ENCODE results near the gene GPR3.

Gene GPR3

DNA sequence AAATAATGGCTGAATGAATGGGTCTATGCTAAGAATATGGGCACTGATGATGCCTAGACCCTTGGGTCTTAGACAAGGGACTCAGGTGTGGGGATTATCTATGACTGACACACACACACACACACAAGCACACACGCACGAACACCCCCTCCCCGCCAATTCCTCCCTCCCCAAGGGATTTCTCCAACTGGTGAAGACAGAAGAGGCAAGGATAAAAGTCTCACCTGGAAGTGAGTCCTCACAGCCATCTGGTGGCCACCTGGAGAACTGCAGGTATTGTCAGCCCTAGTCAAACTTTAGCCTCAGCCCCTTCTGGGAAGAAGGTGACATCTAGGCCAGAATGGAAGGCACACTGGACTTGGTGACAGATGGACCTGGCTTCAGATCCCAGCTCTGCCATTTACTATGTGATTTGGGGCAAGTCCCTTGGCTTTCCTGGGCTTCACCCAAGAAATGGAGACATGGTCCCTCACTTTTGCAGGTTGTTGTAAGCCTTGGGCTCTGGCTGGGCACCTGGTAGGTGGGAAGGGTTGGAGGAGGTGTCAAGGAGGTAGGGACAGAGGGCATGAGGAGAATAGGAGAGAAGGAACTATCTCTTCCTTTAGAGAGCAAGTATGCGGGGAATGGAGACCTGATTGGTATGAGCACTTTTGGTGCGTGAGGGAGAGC is 4.0 kb upstream of the GPR3 start:
- no peak overlapping the region for H3K4me2 ChIP-seq
- no peak overlapping the region for H3K9ac ChIP-seq
- no peaks in the 10 kb centered on the region for H3K27me3 ChIP-seq
- H3K36me3 ChIP-seq, result no peaks in the 10 kb centered on the region
- H3K27ac ChIP-seq, result no peak overlapping the region
- no peaks in the 10 kb centered on the region for H4K20me1 ChIP-seq
- H3K4me1 ChIP-seq, result peaks cover 26% of the 10 kb centered on the region
- TF ChIP-seq Cebpa-rat (IDR thresholded peaks at IDR 0.05), result no peak
- H3K9me3 ChIP-seq, result no peaks in the 10 kb centered on the region
- no peak overlapping the region for H3K4me3 ChIP-seq

DNA sequence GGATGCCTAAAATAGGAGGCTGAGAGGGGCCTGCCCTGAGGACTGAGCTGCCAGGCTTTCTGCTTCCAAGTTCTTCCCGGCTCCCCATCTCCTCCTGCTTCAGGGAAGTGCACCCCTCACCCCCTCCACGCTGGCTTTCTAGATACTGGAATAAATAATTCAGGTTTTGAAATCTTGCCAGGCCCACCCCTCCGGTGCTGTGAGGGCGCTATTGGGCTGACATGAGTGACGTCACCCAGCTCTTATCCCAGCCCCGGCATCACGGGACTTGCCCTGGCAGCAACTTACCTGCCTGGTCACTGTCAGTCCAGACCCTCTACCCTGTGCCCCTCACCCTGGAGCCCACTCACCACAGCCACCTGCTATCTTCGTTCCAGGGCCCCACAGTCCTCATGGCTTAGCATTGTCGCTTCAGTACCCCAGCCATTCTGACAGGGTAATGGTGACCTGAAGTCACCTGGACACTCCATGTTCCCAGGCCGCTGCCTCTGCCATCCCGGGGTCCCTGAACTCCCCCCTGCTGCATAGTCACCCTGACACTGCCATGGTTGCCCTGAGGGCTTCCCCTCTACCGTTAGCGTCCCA is 819 bp upstream of the GPR3 start:
- Histone ChIP-seq H3K36me3 (no peaks in the 10 kb centered on the region), H3K27me3 (no peaks in the 10 kb centered on the region), H3K4me1 (peaks cover 43% of the 10 kb centered on the region), H3K9me3 (no peaks in the 10 kb centered on the region), H3K4me3 (no peak overlapping the region; the same call in 1 of the 2 replicates), H3K27ac (no peak overlapping the region), H4K20me1 (no peaks in the 10 kb centered on the region), H3K4me2 (peak overlapping the region; percentile 98), H3K9ac (no peak overlapping the region; the same call in 1 of the 2 replicates)
- no peak for TF ChIP-seq Cebpa-rat (IDR thresholded peaks at IDR 0.05)

DNA sequence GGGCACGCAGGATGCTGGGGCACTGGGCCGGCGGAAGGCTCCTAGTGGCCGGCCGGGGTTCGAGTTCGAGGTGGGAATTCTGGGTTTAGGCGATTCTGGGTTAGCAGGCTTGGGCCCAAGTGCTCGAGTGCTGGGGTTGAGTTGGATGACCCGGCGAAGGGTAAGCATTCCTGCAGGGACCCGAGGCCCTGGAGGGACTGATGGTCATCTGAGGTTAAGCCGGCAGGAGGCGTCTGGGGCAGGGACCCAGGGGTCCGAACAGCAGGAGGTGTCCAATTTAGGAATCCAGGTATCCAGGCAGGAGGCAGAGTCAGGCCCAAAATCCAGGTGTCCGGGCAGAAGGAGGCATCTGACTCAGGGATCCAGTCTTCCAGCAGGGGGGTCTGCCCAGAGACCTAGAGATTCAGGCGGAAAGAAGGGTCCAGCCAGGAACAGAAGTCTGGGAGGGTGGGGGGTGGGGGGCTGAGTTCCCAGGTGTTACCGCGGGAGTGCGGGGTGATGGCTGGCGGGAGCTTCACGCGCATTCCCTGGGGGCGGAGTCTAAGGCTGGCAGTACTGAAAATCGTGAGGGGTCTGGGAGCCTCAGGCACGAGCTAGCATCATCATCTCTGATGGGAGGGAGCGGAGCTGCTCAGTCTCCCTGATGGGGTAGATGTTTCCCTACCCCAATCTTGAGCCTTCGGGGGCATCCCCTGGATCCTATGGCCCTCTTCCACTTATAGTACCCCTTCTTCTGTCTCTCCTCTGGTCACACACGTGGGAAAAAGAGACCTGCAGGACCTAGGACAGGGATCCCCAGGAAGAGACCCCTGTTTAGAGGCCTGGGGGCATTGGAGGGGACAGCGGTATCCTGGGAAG is 585 bp downstream of the GPR3 start:
- Histone ChIP-seq H3K4me3 (peak overlapping the region; percentile 68), H3K4me2 (peak overlapping the region; percentile 98), H3K27me3 (no peaks in the 10 kb centered on the region), H4K20me1 (no peaks in the 10 kb centered on the region), H3K9ac (peak overlapping the region; percentile 63; the same call in 1 of the 2 replicates), H3K27ac (peak overlapping the region; percentile 58), H3K9me3 (no peaks in the 10 kb centered on the region), H3K36me3 (no peaks in the 10 kb centered on the region), H3K4me1 (peaks cover 54% of the 10 kb centered on the region)
- TF ChIP-seq Cebpa-rat (IDR thresholded peaks at IDR 0.05), result no peak

DNA sequence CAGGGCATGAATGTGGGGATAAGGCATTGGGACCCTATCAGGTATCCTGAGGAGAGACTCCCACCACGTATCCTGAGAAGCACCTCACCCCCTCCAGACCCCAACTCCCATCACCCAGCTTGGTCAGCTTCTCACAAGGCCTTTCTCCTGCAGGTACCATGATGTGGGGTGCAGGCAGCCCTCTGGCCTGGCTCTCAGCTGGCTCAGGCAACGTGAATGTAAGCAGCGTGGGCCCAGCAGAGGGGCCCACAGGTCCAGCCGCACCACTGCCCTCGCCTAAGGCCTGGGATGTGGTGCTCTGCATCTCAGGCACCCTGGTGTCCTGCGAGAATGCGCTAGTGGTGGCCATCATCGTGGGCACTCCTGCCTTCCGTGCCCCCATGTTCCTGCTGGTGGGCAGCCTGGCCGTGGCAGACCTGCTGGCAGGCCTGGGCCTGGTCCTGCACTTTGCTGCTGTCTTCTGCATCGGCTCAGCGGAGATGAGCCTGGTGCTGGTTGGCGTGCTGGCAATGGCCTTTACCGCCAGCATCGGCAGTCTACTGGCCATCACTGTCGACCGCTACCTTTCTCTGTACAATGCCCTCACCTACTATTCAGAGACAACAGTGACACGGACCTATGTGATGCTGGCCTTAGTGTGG is 1.3 kb downstream of the GPR3 start:
- no peak for TF ChIP-seq Cebpa-rat (IDR thresholded peaks at IDR 0.05)
- Histone ChIP-seq H3K4me3 (no peak overlapping the region), H3K9me3 (no peaks in the 10 kb centered on the region), H3K36me3 (no peaks in the 10 kb centered on the region), H4K20me1 (no peaks in the 10 kb centered on the region), H3K27ac (0 out of 2 replicates have a peak overlapping the region, but pooled peaks have one; percentile 6), H3K27me3 (no peaks in the 10 kb centered on the region), H3K4me2 (no peak overlapping the region), H3K9ac (no peak overlapping the region), H3K4me1 (peaks cover 61% of the 10 kb centered on the region)

DNA sequence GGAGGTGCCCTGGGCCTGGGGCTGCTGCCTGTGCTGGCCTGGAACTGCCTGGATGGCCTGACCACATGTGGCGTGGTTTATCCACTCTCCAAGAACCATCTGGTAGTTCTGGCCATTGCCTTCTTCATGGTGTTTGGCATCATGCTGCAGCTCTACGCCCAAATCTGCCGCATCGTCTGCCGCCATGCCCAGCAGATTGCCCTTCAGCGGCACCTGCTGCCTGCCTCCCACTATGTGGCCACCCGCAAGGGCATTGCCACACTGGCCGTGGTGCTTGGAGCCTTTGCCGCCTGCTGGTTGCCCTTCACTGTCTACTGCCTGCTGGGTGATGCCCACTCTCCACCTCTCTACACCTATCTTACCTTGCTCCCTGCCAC is 1.8 kb downstream of the GPR3 start:
- H3K4me2 ChIP-seq, result no peak overlapping the region
- TF ChIP-seq Cebpa-rat (IDR thresholded peaks at IDR 0.05), result no peak
- H3K27me3 ChIP-seq, result no peaks in the 10 kb centered on the region
- H3K4me1 ChIP-seq, result peaks cover 66% of the 10 kb centered on the region
- H3K27ac ChIP-seq, result no peak overlapping the region
- no peak overlapping the region for H3K9ac ChIP-seq
- no peak overlapping the region for H3K4me3 ChIP-seq
- no peaks in the 10 kb centered on the region for H3K9me3 ChIP-seq
- H4K20me1 ChIP-seq, result no peaks in the 10 kb centered on the region
- no peaks in the 10 kb centered on the region for H3K36me3 ChIP-seq

DNA sequence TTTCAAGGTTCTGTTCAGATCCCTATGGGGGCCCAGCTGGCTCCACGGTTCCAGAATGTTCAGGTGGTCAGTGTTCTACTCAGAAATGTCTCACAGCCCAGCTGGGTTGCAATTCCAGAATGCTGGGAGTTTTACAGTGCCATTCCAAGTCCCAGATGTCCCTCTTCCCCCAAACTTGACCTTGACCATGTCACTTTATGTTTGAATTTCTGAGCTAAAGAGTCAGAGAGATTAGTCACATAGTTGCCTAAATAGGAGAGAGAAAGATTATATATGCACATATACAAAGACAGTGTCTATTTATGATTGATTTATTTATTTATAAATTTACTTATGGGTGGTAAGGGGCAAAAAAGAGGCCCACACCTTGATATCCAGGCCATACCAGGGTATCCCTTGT is 2.5 kb downstream of the GPR3 start:
- no peaks in the 10 kb centered on the region for H4K20me1 ChIP-seq

DNA sequence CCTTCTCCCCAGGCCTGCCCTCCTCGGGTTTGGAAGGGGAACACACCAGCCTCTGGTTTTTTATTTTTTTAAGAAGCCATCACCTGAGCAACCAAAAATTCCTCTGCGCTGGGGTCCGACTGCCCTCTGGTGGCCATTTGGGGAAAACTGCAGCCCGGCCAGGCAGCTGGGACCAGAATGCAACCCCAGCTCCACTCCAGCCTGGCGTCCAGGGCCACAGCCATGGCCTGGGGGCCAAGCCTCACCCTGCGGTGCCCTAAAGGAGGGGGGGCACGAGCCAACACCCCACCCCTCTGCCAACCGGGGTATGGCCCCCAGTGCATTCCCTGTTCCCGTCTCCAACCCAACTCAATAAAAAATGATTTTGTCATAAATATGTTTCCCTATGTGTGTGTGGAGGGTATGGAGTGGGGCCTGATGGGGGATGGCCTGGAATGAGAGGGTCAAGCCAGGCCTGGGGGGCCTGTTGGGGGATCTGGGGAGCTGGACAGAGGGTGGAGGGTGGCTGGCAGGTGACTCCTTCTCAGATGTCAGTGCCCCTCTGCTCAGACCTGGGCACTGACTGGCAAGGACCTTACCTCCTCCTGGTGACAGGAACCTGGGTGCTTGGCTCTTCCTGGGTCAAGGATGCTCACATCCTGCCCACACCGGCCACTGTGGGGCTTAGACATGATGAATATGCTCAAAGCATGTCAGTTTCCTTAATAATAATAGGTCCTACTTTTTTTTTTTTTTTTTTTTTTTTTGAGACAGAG is 3.2 kb downstream of the GPR3 start:
- H3K9ac ChIP-seq, result no peak overlapping the region
- no peak overlapping the region for H3K4me2 ChIP-seq

More for the DNA sequence above, 2.5 kb downstream of the GPR3 start:
- Histone ChIP-seq H3K36me3 (no peaks in the 10 kb centered on the region), H3K9ac (no peak overlapping the region), H3K27ac (no peak overlapping the region), H3K4me2 (no peak overlapping the region), H3K27me3 (no peaks in the 10 kb centered on the region), H3K4me3 (no peak overlapping the region), H3K4me1 (peaks cover 70% of the 10 kb centered on the region), H3K9me3 (no peaks in the 10 kb centered on the region)
- TF ChIP-seq Cebpa-rat (IDR thresholded peaks at IDR 0.05), result no peak

DNA sequence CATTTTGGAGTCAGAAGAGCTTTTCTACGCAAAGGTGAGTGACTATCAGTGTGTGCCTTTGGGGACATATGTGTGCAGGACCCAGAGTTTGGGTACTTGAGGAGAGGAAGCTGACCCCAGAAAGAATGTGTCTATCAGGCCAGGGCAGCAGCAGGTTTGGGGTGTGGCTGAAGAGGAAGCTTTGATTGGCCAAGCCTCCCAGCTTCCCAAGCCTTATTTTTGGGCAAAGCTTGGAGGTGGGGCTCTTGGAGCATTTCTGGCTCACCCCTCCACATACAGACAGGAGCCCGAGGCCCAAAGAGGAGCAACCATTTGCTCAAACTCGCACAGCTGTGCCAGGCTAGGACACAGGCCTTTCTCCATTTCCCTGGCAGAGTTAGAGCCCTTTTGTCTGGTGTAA is 4.7 kb downstream of the GPR3 start:
- no peak overlapping the region for H3K4me2 ChIP-seq
- H3K4me3 ChIP-seq, result no peak overlapping the region
- no peak overlapping the region for H3K9ac ChIP-seq
- TF ChIP-seq Cebpa-rat (IDR thresholded peaks at IDR 0.05), result no peak
- peaks cover 78% of the 10 kb centered on the region for H3K4me1 ChIP-seq
- no peaks in the 10 kb centered on the region for H4K20me1 ChIP-seq
- H3K27me3 ChIP-seq, result no peaks in the 10 kb centered on the region
- H3K27ac ChIP-seq, result no peak overlapping the region
- no peaks in the 10 kb centered on the region for H3K36me3 ChIP-seq
- no peaks in the 10 kb centered on the region for H3K9me3 ChIP-seq

More for the DNA sequence above, 3.2 kb downstream of the GPR3 start:
- peaks cover 76% of the 10 kb centered on the region for H3K4me1 ChIP-seq
- H3K9me3 ChIP-seq, result no peaks in the 10 kb centered on the region
- TF ChIP-seq Cebpa-rat (IDR thresholded peaks at IDR 0.05), result no peak
- H3K27me3 ChIP-seq, result no peaks in the 10 kb centered on the region
- H4K20me1 ChIP-seq, result no peaks in the 10 kb centered on the region
- H3K36me3 ChIP-seq, result no peaks in the 10 kb centered on the region
- no peak overlapping the region for H3K27ac ChIP-seq
- H3K4me3 ChIP-seq, result no peak overlapping the region

DNA sequence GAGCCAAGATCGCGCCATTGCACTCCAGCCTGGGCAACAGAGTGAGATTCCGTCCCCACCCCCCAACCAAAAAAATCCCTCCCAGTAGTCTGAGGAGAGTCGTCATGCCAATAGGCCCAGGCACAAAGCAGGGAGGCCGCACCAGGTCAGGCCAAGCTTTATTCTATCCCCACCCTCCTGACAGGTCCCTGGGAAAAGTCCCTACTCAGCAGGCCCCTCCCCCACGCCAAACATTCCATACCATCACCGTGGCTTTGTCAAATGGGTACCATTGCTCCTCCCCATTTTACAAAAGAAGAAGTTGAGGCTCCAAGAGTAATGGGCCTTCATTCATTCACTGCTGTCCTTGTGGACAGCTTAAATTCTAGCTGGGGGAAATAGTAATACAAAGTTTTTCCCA is 5.3 kb downstream of the GPR3 start:
- Histone ChIP-seq H3K9ac (no peak overlapping the region), H3K4me2 (no peak overlapping the region), H3K9me3 (no peaks in the 10 kb centered on the region), H3K36me3 (no peaks in the 10 kb centered on the region), H3K4me1 (peaks cover 78% of the 10 kb centered on the region), H3K27me3 (no peaks in the 10 kb centered on the region), H3K4me3 (no peak overlapping the region), H4K20me1 (no peaks in the 10 kb centered on the region), H3K27ac (no peak overlapping the region)
- no peak for TF ChIP-seq Cebpa-rat (IDR thresholded peaks at IDR 0.05)

Measured in BLaER1 (cell line).